Measurements from ENCODE around the gene FGF3.

The FGF3 gene

GRCh38 chr11:69822676-69823494 lies 3.7 kb upstream of the FGF3 start:
- no peak for DNase-seq

DNA sequence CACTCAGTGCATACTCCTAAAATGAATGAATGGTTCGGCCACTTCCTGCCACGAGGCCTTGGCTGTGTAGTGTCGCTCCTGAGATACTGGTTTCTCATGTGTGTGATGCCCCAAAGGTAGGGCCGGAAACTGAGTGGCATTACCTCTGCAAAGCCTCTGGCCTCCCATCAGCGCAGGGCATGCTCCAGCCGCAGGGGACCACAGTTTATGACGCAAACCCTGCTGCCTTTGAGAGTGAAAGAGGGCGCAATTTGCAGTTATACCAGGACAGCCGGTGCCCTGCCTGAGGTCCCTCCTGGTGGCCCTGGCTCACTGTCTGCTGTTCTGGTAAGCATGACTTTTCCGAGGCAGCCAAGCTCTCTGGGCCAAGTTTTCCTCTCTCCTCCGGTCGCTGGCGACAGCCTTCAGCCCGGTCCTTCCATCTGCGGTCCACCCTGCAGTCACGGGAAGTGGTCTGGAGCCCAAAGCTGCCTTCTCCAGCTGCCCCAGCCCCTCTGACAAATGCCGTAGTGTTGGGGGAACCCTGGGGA lies 2.4 kb upstream of the FGF3 start:
- no peak for DNase-seq

GRCh38 chr11:69820441-69820840 lies 1.2 kb upstream of the FGF3 start:
- no peak for DNase-seq

DNA sequence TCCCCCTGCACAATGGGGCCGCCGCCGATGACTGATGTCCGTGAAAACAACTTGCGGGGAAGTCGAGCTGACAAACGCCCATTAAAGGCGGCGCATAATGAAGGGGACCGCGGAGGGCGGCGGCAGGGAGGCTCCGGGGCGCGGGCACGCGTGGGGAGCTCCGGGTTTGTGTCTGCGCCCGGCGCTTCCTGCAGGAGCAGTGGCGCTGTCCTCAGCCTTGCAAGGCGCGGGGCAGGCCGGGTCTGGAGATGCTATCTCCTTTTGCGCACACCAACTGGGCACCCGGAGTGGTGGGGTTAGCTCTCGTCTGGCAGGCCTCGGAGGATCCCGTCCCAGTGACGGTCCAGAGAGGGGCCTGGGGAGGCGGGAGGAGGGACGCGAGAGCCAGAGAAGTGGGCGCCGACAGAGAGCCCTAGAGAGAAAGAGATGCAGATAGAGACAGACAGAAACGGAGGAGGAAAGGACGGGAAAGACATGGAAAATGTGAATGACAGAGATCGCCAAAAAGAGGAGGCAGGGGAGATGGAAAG lies 390 bp upstream of the FGF3 start:
- DNase-seq = no peak

DNA sequence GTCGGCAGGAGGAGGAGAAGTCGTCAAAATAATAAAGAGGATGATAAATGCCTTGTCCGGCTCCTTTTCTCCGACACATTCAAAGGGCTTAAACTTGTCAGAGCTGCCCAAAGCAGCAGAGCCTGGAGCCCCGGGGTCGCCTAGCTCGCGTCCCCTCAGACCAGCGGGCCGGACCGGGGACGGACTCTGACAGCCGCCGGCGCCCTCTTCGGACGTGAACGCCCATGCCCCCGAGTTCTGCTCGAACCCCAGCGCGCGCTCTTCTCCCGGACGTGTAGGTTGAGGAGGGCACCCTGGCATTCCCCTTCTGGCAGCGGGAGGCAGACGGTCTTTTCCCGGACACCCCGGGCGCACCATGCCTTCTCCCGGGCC lies 999 bp downstream of the FGF3 start:
- DNase-seq = no peak

DNA sequence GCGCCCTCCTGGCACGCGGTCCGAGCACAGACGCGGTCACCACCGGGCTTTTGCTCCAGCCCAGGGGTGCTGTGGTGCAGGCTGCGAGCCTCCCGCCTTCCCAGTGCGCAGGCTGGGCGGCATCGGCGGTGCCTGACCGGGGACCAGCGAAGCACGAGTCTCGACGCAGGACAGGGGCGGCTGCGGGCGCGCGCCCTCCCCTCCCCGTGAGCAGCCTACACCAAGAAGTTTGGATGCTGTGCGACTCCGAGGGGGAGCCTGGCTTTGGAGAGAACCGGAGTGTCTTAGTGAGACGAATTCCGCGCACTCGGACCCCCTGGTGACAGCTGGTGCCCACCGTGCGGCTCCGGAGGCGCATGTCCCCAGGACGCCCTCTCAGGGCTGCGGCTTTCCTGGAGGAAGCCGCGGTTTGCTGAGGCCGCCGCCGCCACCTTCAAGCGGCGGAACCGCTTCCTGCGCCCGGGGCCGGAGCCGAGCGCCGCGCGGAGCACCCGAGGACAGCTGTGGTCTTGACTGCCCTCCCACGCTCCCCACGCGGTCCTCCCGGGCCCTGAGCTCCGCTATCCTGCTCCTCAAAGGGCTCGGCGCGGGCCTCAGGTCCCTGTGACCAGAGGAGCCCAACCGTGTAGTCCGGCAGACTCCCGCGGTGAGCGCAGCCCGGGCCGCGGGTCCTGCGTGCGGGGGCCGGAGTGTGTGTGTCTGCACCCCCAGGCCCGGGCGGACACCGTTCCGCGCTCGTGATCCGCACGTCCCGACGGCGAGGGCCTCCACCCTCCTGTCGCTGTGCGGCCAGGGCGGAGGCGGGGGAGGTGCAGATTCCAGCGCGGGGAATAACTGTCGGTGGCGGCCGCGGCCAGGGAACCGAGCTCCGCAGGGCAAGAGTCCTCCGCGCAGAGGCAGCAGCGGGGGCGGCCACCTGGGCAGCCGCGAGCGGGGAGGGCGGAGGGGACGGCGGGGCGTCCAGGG lies 1.7 kb downstream of the FGF3 start:
- DNase-seq = no peak

- DNase-seq = no peak
Measured at GRCh38 chr11:69816671-69817070, 2.5 kb downstream of the FGF3 start.

GRCh38 chr11:69815973-69816372 lies 3.2 kb downstream of the FGF3 start:
- DNase-seq = no peak

- DNase-seq = no peak
Measured at GRCh38 chr11:69814902-69815301, 4.3 kb downstream of the FGF3 start.

DNA sequence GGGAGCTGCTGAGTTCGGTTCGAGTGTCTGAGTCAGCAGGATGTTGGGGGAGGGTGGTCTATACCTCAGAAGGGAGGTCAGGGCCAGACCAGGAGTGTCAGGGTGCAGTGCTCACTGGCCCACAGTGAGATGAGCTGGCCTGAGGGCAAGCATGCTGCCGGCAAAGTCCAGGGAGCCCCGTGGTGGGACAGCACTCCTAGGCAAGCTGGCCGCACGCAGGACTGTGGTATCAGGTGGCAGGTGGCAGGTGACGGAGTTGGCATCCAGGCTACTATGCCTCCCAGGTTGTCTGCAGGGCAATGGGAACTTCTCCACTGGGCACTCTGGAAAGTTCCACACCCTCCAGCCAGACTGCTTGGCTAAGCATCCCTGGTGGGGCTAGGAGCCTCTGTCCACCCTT lies 4.8 kb downstream of the FGF3 start:
- DNase-seq = no peak

DNA sequence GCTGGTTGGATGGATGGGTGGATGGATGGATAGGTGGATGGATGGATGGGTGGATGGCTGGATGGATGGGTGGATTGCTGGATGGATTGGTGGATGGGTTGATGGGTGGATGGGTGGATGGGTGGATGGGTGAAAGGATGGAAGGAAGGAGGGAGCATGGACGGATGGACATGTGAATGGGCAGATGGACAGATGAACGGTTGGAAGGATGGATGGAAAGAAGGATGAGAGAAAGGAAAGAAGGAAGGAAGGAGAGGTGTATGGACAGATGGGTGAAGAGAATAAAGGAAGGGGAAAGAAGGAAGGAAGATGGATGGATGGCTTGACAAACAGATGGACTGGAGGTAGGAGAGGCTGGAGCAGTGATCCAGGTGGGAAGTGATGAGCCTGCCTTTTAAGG lies 5.4 kb downstream of the FGF3 start:
- DNase-seq = no peak

GRCh38 chr11:69812946-69813345 lies 6.3 kb downstream of the FGF3 start:
- DNase-seq = no peak

DNA sequence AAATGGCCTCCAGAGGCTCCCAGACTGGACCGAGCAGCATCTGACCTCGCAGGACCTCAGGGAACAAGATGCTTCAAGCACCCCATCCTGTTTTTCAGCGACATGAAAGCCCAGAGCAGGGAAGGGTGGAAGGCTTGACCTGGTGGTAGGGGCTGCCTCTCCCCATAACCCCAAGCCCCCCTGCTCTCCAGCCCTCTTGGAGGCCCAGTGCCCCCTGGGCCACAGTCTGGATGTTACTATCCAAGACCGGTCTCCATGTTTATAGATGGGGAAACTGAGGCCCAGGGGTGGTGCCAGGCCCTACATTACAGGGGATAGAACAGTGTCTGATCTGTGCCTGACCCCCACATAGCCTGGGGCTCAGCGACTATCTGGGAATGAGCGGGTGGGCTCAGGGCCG lies 7.0 kb downstream of the FGF3 start:
- no peak for DNase-seq

- DNase-seq = no peak
Measured at GRCh38 chr11:69811431-69811830, 7.8 kb downstream of the FGF3 start.

DNA sequence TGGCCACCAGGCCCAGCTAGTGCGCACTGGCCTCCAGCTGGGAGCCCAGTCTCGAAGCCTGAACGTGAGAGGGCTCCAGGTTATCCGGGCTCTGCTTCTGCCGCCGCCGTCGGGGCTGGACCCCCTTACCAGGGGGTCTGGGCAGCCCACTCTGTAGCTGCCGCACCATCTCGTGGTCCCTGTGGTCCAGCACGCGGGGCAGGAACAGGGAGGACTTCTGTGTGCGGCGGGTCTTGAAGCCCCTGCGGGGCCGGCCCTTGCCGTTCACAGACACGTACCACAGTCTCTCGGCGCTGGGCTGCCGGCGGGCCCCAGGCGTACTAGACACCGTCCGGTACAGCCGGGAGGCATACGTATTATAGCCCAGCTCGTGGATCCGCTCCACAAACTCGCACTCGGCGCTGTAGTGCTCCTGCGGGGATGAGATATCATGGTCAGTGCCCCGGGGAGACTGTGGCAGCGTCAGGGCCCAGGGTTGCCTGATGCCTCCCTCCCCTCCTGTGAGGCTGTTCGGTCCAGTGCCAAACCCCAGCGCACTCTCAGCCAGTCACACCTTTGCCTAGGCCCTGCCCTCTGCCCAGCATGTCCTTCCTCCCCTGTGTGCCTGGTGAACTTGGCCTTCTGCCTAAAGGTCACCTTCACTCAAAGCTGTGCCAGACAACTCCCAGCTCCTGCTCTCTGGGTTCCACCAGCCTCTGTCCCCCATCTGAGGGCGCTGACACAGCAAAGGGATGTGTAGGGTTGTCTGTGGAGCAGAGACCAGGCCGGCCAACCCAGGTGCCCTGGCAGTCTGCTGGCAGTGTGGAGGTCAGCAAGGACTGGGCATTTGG lies 8.7 kb downstream of the FGF3 start:
- no peak for DNase-seq

- peak; percentile 49 for DNase-seq
Measured at GRCh38 chr11:69808667-69809086, 10.5 kb downstream of the FGF3 start.

DNA sequence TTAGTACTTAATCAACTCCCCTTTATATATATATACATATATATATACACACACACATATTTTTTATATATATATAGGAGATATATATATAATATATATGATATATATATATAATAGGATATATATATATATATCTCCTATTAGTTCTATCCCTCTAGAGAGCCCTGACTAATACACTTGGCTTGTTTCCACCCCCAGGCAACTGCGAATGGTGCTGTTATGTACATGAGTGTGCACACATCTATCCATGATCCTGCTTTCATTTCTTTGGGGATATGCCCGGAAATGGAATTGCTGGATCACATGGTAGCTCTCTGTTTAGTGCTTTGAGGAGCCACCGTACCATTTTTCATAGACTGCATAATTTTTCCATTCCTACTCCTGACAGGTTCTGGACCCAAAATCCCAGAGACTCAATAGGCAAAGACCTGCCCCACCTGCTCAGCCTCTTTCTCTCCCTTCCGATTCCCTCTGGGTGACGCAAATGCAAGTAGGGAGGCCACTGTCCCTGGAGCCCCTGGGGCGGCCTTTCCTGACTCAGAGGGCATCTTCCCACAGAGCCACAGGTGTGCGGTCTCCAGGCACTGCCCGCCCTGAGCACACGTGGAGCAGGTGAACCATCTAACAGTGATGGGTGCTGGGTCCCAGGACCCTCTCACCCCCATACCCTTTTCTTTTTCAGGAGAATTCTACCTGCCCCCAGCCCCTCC lies 12.0 kb downstream of the FGF3 start:
- DNase-seq = peak; percentile 17

DNA sequence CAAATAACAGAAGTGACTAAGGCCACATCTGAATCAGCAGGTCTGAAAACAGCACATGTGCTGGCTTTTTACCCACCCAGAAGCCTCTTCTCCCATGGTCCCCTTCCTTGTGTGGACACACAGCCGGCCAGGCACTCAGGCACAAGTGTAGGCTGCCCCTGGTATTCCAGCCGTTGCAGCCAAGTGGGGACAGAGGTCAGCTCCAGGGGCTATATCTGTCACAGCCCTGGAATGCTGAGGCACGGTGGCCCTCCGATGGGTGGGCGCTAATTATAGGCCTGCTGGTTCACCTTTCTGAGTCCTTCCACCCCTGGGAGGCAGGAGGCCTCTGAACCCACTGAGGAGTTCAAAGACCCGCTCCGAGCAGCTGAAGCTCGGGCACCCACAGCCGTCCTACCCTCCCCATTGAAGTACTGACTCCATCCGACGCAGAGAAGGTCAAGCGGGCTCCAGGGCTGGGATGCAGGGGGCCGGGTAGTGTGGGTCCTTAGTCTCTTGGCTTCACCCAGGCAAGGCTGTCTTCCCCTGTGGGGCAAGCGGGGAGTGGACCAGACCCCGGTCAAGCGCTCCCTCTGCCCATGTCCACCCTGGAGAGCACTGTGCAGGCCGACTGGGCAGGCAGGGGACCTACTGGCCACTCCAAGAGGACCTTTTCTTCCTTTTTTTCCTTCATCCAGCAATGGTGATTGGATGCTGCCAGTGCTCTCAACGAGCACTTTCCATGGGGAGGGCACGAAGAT lies 14.3 kb downstream of the FGF3 start:
- no peak for DNase-seq

GRCh38 chr11:69803604-69804218 lies 15.5 kb downstream of the FGF3 start:
- DNase-seq = no peak

- DNase-seq = no peak
Measured at GRCh38 chr11:69803022-69803421, 16.2 kb downstream of the FGF3 start.

DNA sequence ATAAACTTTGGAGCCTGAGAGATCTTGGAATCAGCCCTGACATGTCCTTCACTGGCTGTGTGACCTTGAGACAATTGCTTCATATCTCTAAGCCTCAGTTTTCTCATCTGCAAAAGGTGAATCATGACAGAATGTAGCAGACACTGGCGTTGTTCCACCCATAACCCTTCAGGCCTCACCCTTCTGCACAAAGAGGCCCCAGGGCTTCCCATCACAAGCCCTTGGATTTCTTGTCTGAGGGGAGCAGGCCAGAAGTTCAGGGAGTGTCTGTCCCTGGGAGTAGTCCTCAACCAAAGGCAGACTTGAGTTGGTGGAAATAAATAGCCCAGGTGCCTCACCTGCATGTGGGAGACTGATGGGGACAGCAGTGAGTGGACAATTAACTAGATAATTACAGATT lies 16.6 kb downstream of the FGF3 start:
- DNase-seq = no peak
